DOHH2 (cell line): ENCODE measurements around the gene TRIM5.

ENCODE experiments used
- H3F3A ChIP-seq: fragments of 200-600 bp; sonication (generic), shearing (Covaris generic); 2 replicates; pipeline ENCODE4 v1.6.0; 2016; ENCODE audit warnings: antibody characterized with exemption, mild to moderate bottlenecking; ENCODE audit not compliant: control insufficient read depth, insufficient read depth
- H3K27ac ChIP-seq: fragments of 200-600 bp; sonication (generic); 2 replicates; pipeline ENCODE4 v1.5.1; 2014; ENCODE audit warnings: low read depth, mild to moderate bottlenecking, low read length, moderate library complexity
- H3K27me3 ChIP-seq: fragments of 200-600 bp; sonication (generic); 2 replicates; pipeline ENCODE4 v1.6.1; 2014; ENCODE audit warnings: mild to moderate bottlenecking, low read length, mixed read lengths; ENCODE audit not compliant: control insufficient read depth
- H3K36me3 ChIP-seq: fragments of 200-600 bp; sonication (generic); 2 replicates; pipeline ENCODE4 v1.6.1; 2014; ENCODE audit warnings: mild to moderate bottlenecking, low read length, moderate library complexity, mixed read lengths; ENCODE audit not compliant: control insufficient read depth
- H3K4me1 ChIP-seq: fragments of 200-600 bp; sonication (generic); 2 replicates; pipeline ENCODE4 v1.6.1; 2014; ENCODE audit warnings: mild to moderate bottlenecking, low read length, mixed read lengths; ENCODE audit not compliant: control insufficient read depth
- H3K4me2 ChIP-seq: fragments of 200-600 bp; sonication (generic); 2 replicates; pipeline ENCODE4 v1.6.0; 2014; ENCODE audit warnings: mild to moderate bottlenecking, low read length, moderate library complexity
- H3K4me3 ChIP-seq: fragments of 200-600 bp; sonication (generic); 2 replicates; pipeline ENCODE4 v1.5.1; 2014; ENCODE audit warnings: mild to moderate bottlenecking, low read length, mixed read lengths
- H3K79me2 ChIP-seq: fragments of 200-600 bp; sonication (generic); 2 replicates; pipeline ENCODE4 v1.6.1; 2014; ENCODE audit warnings: mild to moderate bottlenecking, low read length, mixed read lengths; ENCODE audit not compliant: control insufficient read depth
- H3K9me2 ChIP-seq: fragments of 200-600 bp; sonication (generic); replicated peaks from 2 replicates; pipeline ENCODE4 v1.6.1; 2014; ENCODE audit warnings: mild to moderate bottlenecking, low read length, mixed read lengths; ENCODE audit not compliant: control insufficient read depth
- H3K9me3 ChIP-seq: fragments of 200-600 bp; sonication (generic); 2 replicates; pipeline ENCODE4 v1.6.1; 2014; ENCODE audit warnings: antibody characterized with exemption, low read length, mixed read lengths; ENCODE audit not compliant: control insufficient read depth, insufficient read depth
- H4K20me1 ChIP-seq: fragments of 200-600 bp; sonication (generic); 2 replicates; pipeline ENCODE4 v1.6.0; 2014; ENCODE audit warnings: low read depth, mild to moderate bottlenecking, antibody characterized with exemption, low read length, moderate library complexity; ENCODE audit not compliant: control insufficient read depth, insufficient read depth
- CTCF ChIP-seq: fragments of 200-600 bp; sonication (generic); IDR thresholded peaks from one replicate; pipeline ENCODE4 v1.5.1; 2014; ENCODE audit warnings: antibody characterized with exemption, mild to moderate bottlenecking, low read depth, low read length; ENCODE audit not compliant: poor library complexity, severe bottlenecking
- EZH2phosphoT487 ChIP-seq: fragments of 200-600 bp; sonication (generic); IDR thresholded peaks from 2 replicates; pipeline ENCODE4 v1.6.1; 2017; ENCODE audit warnings: borderline replicate concordance, mild to moderate bottlenecking, antibody characterized with exemption, low read length, moderate library complexity, mixed read lengths

The TRIM5 gene

GRCh38 chr11:5655474-5655873 is 29.4 kb downstream of the TRIM5 start:
- TF ChIP-seq EZH2phosphoT487, result no peak
- no peak for TF ChIP-seq CTCF
- Histone ChIP-seq H3K4me1 (no peaks in the 10 kb centered on the region), H3K79me2 (no peaks in the 10 kb centered on the region), H3K36me3 (no peaks in the 10 kb centered on the region), H3K4me2 (no peak overlapping the region), H3K27ac (no peak overlapping the region), H3K9me3 (peaks cover 3% of the 10 kb centered on the region; the same call in 1 of the 2 replicates), H3F3A (no peaks in the 10 kb centered on the region), H3K4me3 (no peak overlapping the region), H3K9me2 (no peaks in the 10 kb centered on the region), H4K20me1 (no peaks in the 10 kb centered on the region), H3K27me3 (no peaks in the 10 kb centered on the region)

- Histone ChIP-seq H3K9me2 (no peaks in the 10 kb centered on the region), H3K4me1 (no peaks in the 10 kb centered on the region), H3K27me3 (no peaks in the 10 kb centered on the region), H3K4me3 (no peak overlapping the region), H3K79me2 (no peaks in the 10 kb centered on the region), H3K27ac (no peak overlapping the region), H3K36me3 (no peaks in the 10 kb centered on the region), H4K20me1 (no peaks in the 10 kb centered on the region), H3F3A (no peaks in the 10 kb centered on the region), H3K9me3 (no peaks in the 10 kb centered on the region), H3K4me2 (no peak overlapping the region)
- TF ChIP-seq CTCF (no peak), EZH2phosphoT487 (no peak)
Measured at GRCh38 chr11:5646139-5646538, 38.7 kb downstream of the TRIM5 start.

GRCh38 chr11:5643585-5643984 is 41.3 kb downstream of the TRIM5 start:
- no peak for TF ChIP-seq EZH2phosphoT487
- TF ChIP-seq CTCF, result no peak
- H3K27ac ChIP-seq, result no peak overlapping the region
- H3F3A ChIP-seq, result no peaks in the 10 kb centered on the region
- H3K4me3 ChIP-seq, result no peak overlapping the region
- H3K36me3 ChIP-seq, result no peaks in the 10 kb centered on the region
- H3K27me3 ChIP-seq, result no peaks in the 10 kb centered on the region
- no peaks in the 10 kb centered on the region for H3K79me2 ChIP-seq
- H3K4me2 ChIP-seq, result no peak overlapping the region
- H3K4me1 ChIP-seq, result no peaks in the 10 kb centered on the region
- no peaks in the 10 kb centered on the region for H3K9me3 ChIP-seq
- H4K20me1 ChIP-seq, result no peaks in the 10 kb centered on the region
- no peaks in the 10 kb centered on the region for H3K9me2 ChIP-seq

- Histone ChIP-seq H3K4me1 (no peaks in the 10 kb centered on the region), H3K4me3 (no peak overlapping the region), H3F3A (no peaks in the 10 kb centered on the region), H3K27me3 (no peaks in the 10 kb centered on the region), H3K9me3 (no peaks in the 10 kb centered on the region), H3K36me3 (no peaks in the 10 kb centered on the region), H3K9me2 (no peaks in the 10 kb centered on the region), H4K20me1 (no peaks in the 10 kb centered on the region), H3K4me2 (no peak overlapping the region), H3K79me2 (no peaks in the 10 kb centered on the region), H3K27ac (no peak overlapping the region)
- TF ChIP-seq CTCF (no peak), EZH2phosphoT487 (no peak)
Measured at GRCh38 chr11:5639953-5640352, 44.9 kb downstream of the TRIM5 start.
